ENCODE results near the gene COL25A1.
"Not testable (repeated sequence)": the region's sequence is repeated elsewhere in the genome, so short reads cannot be mapped to it uniquely, and the experiment has no call there.

Gene COL25A1

GRCh38 chr4:109164011-109164410 is 138.4 kb downstream of the COL25A1 start:
- no peak for DNase-seq

GRCh38 chr4:109163493-109163892 is 139.0 kb downstream of the COL25A1 start:
- no peak for DNase-seq

GRCh38 chr4:109162759-109163158 is 139.7 kb downstream of the COL25A1 start:
- DNase-seq, result no peak

DNA sequence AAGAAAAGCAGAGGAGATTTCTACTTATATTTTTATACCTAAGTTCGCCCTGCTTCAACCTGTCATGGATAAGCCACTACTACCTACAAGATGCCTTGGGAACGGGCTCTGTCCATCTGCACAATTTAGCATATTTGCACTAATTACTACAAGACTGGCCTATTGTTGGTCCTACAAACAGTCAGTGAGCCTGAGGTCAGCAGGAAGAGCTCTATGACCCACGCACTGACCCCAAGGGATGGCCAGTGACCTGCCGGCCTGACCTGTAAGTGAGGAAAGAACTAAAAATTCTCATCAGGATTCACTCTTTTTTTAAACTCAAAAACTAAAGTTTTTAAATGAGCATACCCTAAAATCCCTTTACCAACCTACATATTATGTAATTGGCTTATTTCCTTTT is 142.0 kb downstream of the COL25A1 start:
- no peak for DNase-seq

DNA sequence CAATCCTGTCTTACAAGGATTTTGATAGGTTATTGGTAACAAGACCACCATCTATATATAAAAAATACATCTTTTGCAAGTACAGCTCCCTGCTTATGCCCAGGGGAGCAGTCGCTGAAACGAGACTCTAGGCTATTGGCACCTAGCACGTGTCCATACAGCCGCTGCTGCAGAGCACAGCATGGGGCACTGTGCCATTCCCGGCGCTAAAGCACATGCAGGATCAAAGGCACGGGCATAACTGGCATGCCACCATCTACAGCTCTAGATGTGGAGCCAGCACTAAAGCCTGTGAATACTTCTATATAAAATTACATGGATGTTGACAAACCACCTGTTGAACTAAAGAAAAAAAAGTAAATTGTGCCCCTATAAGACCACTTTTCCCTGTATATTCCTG is 144.8 kb downstream of the COL25A1 start:
- no peak for DNase-seq

GRCh38 chr4:109157205-109157604 is 145.3 kb downstream of the COL25A1 start:
- DNase-seq, result no peak

DNA sequence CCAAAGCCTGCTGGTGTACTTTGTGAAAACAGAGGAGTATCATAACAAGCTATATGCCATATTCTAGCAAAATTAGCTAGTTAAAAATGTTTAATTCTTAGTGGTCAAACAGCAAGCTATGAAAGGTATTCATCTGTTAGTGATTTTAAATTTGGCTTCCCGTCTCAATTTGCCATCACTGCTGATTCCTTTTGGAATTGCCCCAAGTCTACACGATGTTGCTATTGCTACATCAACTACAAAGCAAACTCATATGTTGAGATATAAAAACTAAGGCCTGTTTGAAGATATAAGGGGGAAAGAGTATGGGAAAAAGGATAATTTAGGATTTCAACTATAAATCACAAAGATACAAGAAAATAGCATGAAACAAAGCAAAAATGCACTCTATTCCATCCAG is 146.1 kb downstream of the COL25A1 start:
- no peak for DNase-seq

- no peak for DNase-seq
These were observed 146.7 kb downstream of the COL25A1 start for GRCh38 chr4:109155682-109156283.

GRCh38 chr4:109155084-109155483 is 147.4 kb downstream of the COL25A1 start:
- DNase-seq, result no peak

GRCh38 chr4:109154424-109154823 is 148.0 kb downstream of the COL25A1 start:
- DNase-seq, result no peak

DNA sequence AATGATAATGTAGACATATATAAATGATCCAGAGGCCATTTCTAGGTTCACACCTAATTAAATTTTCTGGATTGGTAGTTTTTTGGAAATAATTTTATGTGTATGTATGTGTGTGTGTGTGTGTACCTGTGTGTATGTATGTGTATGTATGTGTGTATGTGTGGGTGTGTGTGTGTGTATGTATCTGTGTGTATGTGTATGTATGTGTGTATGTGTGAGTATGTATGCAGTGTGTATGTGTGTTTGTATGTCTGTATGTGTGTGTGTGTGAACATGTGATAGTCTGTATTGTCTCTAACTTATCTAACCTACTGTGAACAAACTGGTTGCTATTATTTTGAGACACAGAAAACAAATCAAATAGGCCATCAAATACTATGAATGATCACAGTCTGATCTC is 152.6 kb downstream of the COL25A1 start:
- DNase-seq, result no peak

GRCh38 chr4:109148577-109149075 is 153.8 kb downstream of the COL25A1 start:
- no peak for DNase-seq

DNA sequence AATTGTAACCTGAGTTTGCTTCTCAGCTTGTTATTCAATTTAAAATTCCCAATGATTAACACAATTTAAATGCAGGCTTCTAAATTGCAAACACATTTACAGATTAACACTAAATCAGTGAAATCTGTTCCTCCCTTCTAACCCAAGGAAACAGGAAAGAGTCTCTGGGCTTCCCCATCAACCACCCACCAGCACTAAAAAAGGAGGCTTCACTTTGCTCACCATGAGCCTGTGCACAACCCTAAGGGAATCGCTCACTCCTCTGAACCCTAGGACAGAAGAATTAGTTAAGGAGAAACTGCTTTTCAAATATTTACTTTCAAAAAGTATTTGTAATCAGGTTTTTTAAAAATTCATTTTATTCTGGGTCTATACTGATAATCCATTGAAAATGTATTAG is 155.3 kb downstream of the COL25A1 start:
- DNase-seq, result no peak

- no peak for DNase-seq
These were observed 156.0 kb downstream of the COL25A1 start for GRCh38 chr4:109146499-109146898.

DNA sequence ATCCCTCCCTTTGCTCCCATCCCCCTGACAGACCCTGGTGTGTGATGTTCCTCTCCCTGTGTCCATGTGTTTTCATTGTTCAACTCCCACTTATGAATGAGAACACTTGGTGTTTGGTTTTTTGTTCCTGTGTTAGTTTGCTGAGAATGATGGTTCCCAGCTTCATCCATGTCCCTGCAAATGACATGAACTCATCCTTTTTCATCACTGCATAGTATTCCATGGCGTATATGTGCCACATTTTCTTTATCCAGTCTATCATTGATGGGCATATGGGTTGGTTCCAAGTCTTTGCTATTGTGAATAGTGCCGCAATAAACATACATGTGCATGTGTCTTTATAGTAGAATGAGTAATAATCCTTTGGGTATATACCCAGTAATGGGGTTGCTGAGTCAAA is 164.3 kb downstream of the COL25A1 start:
- not testable (repeated sequence) for DNase-seq

GRCh38 chr4:109134921-109135320 is 167.5 kb downstream of the COL25A1 start:
- DNase-seq, result no peak

GRCh38 chr4:109134268-109134667 is 168.2 kb downstream of the COL25A1 start:
- no peak for DNase-seq

DNA sequence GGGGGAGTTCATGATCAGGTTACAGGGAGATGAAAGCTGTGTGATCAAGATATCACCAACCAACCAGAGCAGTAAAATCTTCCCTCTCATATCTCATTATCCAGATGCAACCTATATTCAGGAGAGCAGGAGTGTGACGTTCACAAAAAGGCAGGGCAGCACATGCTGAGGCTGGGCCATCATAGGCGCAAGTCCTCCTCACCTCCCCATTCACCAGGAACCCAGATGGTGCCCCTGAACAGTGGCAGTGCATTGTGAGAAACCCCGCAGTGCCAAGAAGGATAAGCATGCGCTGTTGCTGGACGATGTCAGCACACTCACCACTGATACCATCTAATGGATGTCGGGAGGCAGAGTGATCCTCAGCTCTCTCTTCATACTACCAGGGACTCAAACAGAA is 170.9 kb downstream of the COL25A1 start:
- no peak for DNase-seq

- no peak for DNase-seq
These were observed 173.9 kb downstream of the COL25A1 start for GRCh38 chr4:109128589-109128988.

GRCh38 chr4:109127866-109128265 is 174.6 kb downstream of the COL25A1 start:
- no peak for DNase-seq

GRCh38 chr4:109126856-109127255 is 175.6 kb downstream of the COL25A1 start:
- DNase-seq, result no peak

- DNase-seq, result no peak
These were observed 177.4 kb downstream of the COL25A1 start for GRCh38 chr4:109125084-109125483.

DNA sequence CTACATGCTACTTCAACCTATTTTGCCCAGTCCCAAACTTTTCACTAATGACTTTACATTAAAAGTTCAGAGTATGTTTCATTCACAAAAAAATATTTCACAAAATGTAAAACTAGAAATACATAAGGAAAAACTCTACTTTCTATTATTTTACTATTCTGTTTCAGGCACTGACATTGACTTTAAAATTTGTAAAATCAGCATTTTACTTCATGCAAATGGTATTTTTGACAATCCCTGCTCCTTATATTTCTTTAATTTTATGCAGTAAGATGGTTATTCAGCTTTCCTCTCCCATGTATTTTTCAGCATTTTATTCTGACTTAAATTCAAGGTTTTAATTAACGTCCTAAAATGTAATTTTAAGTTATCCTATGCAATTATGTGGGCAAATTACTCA is 178.5 kb downstream of the COL25A1 start:
- no peak for DNase-seq

GRCh38 chr4:109121561-109121960 is 180.9 kb downstream of the COL25A1 start:
- no peak for DNase-seq

- no peak for DNase-seq
These were observed 182.6 kb downstream of the COL25A1 start for GRCh38 chr4:109119852-109120251.
